ENCODE results near the gene MPL.
A peak's percentile ranks its signal among the peaks of the same experiment; 100 is the strongest.

The MPL gene

GRCh38 chr1:43325381-43325780, 12.2 kb upstream of the MPL start:
- DNase-seq (ENCODE audit: low spot score): no peak

GRCh38 chr1:43327549-43328292, 9.9 kb upstream of the MPL start:
- DNase-seq (ENCODE audit: low spot score): no peak

- DNase-seq (ENCODE audit: low spot score): peak; percentile 27
Observed at GRCh38 chr1:43329995-43330751, 7.4 kb upstream of the MPL start.

GRCh38 chr1:43331688-43332087, 5.9 kb upstream of the MPL start:
- no peak for DNase-seq (ENCODE audit: low spot score)

GRCh38 chr1:43334453-43335205, 3.0 kb upstream of the MPL start:
- no peak for DNase-seq (ENCODE audit: low spot score)

GRCh38 chr1:43338001-43338400, 383 bp downstream of the MPL start:
- no peak for DNase-seq (ENCODE audit: low spot score)

GRCh38 chr1:43339584-43340232, 2.1 kb downstream of the MPL start:
- DNase-seq (ENCODE audit: low spot score): no peak

- DNase-seq (ENCODE audit: low spot score): no peak
Observed at GRCh38 chr1:43340559-43340958, 2.9 kb downstream of the MPL start.

- peak; percentile 50 for DNase-seq (ENCODE audit: low spot score)
Observed at GRCh38 chr1:43344267-43344850, 6.7 kb downstream of the MPL start.

GRCh38 chr1:43345120-43345519, 7.5 kb downstream of the MPL start:
- DNase-seq (ENCODE audit: low spot score): peak; percentile 54

GRCh38 chr1:43346636-43347035, 9.0 kb downstream of the MPL start:
- no peak for DNase-seq (ENCODE audit: low spot score)

- DNase-seq (ENCODE audit: low spot score): no peak
Observed at GRCh38 chr1:43348343-43348808, 10.8 kb downstream of the MPL start.

- DNase-seq (ENCODE audit: low spot score): no peak
Observed at GRCh38 chr1:43348809-43349593, 11.4 kb downstream of the MPL start.

GRCh38 chr1:43349594-43350306, 12.1 kb downstream of the MPL start:
- DNase-seq (ENCODE audit: low spot score): no peak

- DNase-seq (ENCODE audit: low spot score): no peak
Observed at GRCh38 chr1:43350976-43351375, 13.4 kb downstream of the MPL start.

- DNase-seq (ENCODE audit: low spot score): no peak
Observed at GRCh38 chr1:43351421-43352350, 14.1 kb downstream of the MPL start.

GRCh38 chr1:43352351-43352705, 14.7 kb downstream of the MPL start:
- no peak for DNase-seq (ENCODE audit: low spot score)

GRCh38 chr1:43352881-43353280, 15.3 kb downstream of the MPL start:
- DNase-seq (ENCODE audit: low spot score): no peak

GRCh38 chr1:43354471-43354870, 16.9 kb downstream of the MPL start:
- DNase-seq (ENCODE audit: low spot score): no peak

Measured in hematopoietic multipotent progenitor cell treated with erythropoietin and hydrocortisone succinate and interleukin-3 and kit ligand, for 17 days (in vitro differentiated cells).